T-helper 2 cell (primary cell): ENCODE results near the gene TBX1.
"Not testable (repeated sequence)": the region's sequence is repeated elsewhere in the genome, so short reads cannot be mapped to it uniquely, and the experiment has no call there.

Experiments
- DNase-seq, 5 experiments: peaks; one replicate each; pipeline versions ENCODE4 v3.0.0 to v3.0.0-alpha.2; 2012 to 2022

TBX1 gene

GRCh38 chr22:19765477-19766239 lies 5.1 kb downstream of the TBX1 start:
- DNase-seq, result peak in 1 of 5 experiments; percentile 19

GRCh38 chr22:19766240-19766510 lies 5.6 kb downstream of the TBX1 start:
- no peak for DNase-seq

GRCh38 chr22:19766511-19767426 lies 6.2 kb downstream of the TBX1 start:
- DNase-seq, result peak in 4 of 5 experiments; percentile 19 to 62 (median 34)

GRCh38 chr22:19767427-19768341 lies 7.1 kb downstream of the TBX1 start:
- DNase-seq, result no peak

- no peak for DNase-seq
These were observed 8.8 kb downstream of the TBX1 start for GRCh38 chr22:19769393-19769715.

- no peak for DNase-seq
These were observed 10.0 kb downstream of the TBX1 start for GRCh38 chr22:19770349-19771220.

GRCh38 chr22:19772422-19772672 lies 11.8 kb downstream of the TBX1 start:
- no peak for DNase-seq

- DNase-seq, result no peak
These were observed 12.3 kb downstream of the TBX1 start for GRCh38 chr22:19772673-19773469.

GRCh38 chr22:19773470-19774040 lies 13.0 kb downstream of the TBX1 start:
- no peak for DNase-seq

GRCh38 chr22:19774628-19775027 lies 14.1 kb downstream of the TBX1 start:
- DNase-seq, result no peak

- DNase-seq, result no peak
These were observed 15.1 kb downstream of the TBX1 start for GRCh38 chr22:19775496-19776325.

- DNase-seq, result no peak
These were observed 16.0 kb downstream of the TBX1 start for GRCh38 chr22:19776433-19777031.

GRCh38 chr22:19777192-19777591 lies 16.6 kb downstream of the TBX1 start:
- DNase-seq, result not testable (repeated sequence)

GRCh38 chr22:19779011-19779421 lies 18.4 kb downstream of the TBX1 start:
- no peak for DNase-seq

- DNase-seq, result no peak
These were observed 19.2 kb downstream of the TBX1 start for GRCh38 chr22:19779685-19780268.

GRCh38 chr22:19782533-19782932 lies 22.0 kb downstream of the TBX1 start:
- no peak for DNase-seq

GRCh38 chr22:19783586-19784383 lies 23.2 kb downstream of the TBX1 start:
- DNase-seq, result no peak

- DNase-seq, result no peak
These were observed 24.0 kb downstream of the TBX1 start for GRCh38 chr22:19784384-19785175.
